ENCODE results near the gene TTLL8.

DNA sequence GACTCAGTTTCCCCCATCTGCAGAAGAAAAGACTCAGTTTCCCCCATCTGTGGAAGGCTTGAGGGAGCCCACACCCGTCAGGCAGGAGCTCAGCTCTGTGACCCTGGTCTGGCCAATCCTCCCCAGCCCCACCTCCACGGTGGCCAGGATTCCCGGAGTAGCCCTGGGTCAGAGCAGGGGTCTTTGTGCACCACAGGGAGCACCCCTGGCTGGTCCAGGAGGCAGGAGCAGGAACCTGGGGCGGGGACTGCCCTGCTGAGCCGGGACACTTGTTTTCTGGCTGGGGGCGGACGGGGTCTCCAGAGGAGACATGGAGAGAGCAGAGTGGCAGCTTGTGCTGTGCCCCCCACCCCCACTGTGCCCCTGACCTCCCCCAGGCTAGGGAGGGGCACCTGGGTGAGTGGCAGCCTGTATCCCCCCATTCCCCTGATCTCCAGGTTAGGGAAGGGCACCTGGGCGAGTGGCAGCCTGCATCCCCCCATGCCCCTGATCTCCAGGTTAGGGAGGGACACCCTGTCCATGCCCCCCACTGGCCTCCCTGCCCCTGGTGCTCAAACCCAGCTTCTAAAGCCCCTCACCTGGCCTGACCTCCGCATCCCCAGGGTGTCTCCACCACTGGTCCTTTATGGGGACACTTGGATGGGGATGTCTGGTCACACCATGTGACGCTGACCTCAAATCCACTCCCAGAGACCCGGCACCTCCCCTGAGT lies 64.3 kb downstream of the TTLL8 start:
- TF ChIP-seq POLR2A (IDR thresholded peaks at IDR 0.05; ENCODE audit: low read depth, low read length): no peak
- TF ChIP-seq, protein P1, sequence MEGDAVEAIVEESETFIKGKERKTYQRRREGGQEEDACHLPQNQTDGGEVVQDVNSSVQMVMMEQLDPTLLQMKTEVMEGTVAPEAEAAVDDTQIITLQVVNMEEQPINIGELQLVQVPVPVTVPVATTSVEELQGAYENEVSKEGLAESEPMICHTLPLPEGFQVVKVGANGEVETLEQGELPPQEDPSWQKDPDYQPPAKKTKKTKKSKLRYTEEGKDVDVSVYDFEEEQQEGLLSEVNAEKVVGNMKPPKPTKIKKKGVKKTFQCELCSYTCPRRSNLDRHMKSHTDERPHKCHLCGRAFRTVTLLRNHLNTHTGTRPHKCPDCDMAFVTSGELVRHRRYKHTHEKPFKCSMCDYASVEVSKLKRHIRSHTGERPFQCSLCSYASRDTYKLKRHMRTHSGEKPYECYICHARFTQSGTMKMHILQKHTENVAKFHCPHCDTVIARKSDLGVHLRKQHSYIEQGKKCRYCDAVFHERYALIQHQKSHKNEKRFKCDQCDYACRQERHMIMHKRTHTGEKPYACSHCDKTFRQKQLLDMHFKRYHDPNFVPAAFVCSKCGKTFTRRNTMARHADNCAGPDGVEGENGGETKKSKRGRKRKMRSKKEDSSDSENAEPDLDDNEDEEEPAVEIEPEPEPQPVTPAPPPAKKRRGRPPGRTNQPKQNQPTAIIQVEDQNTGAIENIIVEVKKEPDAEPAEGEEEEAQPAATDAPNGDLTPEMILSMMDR (IDR thresholded peaks at IDR 0.05; ENCODE audit: extremely low read depth in 1 of 2, insufficient read depth in 1 of 2, low read depth in 1 of 2, low read length in 2 of 2): no peak
- no peak for TF ChIP-seq POLR2AphosphoS5 (IDR thresholded peaks at IDR 0.05; ENCODE audit: insufficient read depth, low read depth, low read length)
- TF ChIP-seq EZH2 (IDR thresholded peaks at IDR 0.05; ENCODE audit: borderline replicate concordance, low read depth, low read length, severe bottlenecking): no peak
- no peak for TF ChIP-seq JUN (IDR thresholded peaks at IDR 0.05; ENCODE audit: borderline replicate concordance, insufficient read depth, insufficient read length, low read depth)
- TF ChIP-seq FOS (IDR thresholded peaks at IDR 0.05; ENCODE audit: borderline replicate concordance, insufficient read depth, low read length): no peak
- TF ChIP-seq, protein P2, sequence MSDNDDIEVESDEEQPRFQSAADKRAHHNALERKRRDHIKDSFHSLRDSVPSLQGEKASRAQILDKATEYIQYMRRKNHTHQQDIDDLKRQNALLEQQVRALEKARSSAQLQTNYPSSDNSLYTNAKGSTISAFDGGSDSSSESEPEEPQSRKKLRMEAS (IDR thresholded peaks at IDR 0.05; ENCODE audit: insufficient read depth, insufficient read length): no peak
- no peak for TF ChIP-seq MYC (IDR thresholded peaks at IDR 0.05; ENCODE audit: low read depth, low read length)
- no peak for TF ChIP-seq GATA2 (IDR thresholded peaks at IDR 0.05; ENCODE audit: insufficient read depth, insufficient read length, low read depth, low read length)
